NCI-H774 (cell line): ENCODE measurements around the gene RBCK1.
"Not testable (repeated sequence)": the region's sequence is repeated elsewhere in the genome, so short reads cannot be mapped to it uniquely, and the experiment has no call there.

Source experiments
- DNase-seq: peaks from one replicate; lab custom pipeline; 2025; lab: John Stamatoyannopoulos, UW

The RBCK1 gene

GRCh38 chr20:437787-438486, 29.8 kb downstream of the RBCK1 start:
- no peak for DNase-seq

GRCh38 chr20:438571-439469, 30.7 kb downstream of the RBCK1 start:
- DNase-seq, result no peak

GRCh38 chr20:440148-440547, 32.0 kb downstream of the RBCK1 start:
- DNase-seq, result no peak

DNA sequence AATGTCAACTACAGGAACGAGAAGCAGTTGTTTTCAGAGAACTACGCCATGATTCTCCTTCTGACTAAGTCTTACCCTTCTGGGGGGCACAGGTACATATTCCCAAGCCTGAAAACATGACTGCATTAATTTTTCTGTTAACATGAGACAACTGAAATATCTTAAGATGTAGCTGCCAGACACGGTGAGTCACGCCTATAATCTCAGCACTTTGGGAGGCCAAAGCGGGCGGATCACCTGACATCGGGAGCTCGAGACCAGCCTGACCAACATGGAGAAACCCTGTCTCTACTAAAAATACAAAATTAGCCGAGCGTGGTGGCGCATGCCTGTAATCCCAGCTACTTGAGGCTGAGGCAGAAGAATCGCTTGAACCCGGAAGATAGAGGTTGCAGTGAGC, 32.5 kb downstream of the RBCK1 start:
- DNase-seq, result no peak

GRCh38 chr20:443223-443775, 35.2 kb downstream of the RBCK1 start:
- DNase-seq, result no peak

GRCh38 chr20:444117-444516, 36.0 kb downstream of the RBCK1 start:
- DNase-seq, result no peak

- DNase-seq, result no peak
Measured at GRCh38 chr20:444862-445426, 36.8 kb downstream of the RBCK1 start.

DNA sequence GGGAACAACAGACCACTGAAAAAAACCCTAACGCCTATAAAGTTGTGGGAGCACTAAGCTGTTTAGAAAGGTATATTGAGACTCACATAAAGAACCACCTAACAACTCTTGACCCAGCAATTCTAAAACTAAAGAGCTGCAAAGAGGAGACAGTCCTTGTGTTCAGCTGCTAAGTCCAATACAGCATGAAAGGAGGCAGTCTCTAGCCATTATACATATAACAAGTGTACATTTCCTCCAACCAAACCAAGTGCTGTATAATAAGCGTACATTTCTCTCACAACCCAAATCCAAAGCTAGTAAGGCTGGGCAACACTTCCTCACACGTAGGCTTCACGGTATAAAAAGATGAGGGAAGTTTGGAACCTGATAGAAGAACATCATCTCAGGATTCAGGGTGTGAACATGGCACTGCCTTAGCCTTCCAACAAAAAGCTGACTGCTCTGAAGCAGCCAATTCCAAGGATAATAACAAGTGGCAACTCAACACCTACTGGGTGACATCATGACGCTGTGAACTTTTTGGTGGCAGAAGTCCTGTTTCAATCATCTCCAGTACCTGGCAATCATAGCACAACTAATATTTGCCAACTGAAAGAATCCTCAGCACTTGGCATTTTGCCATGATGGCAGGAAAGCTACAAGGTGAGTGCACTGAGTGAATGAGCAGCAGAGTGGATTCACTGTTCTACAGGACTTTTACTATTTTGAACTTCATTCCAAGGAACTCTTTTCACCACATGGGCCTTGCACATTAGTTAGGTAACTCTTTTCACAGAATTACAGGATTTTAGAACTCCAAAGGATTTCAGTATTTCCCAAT, 37.6 kb downstream of the RBCK1 start:
- no peak for DNase-seq

DNA sequence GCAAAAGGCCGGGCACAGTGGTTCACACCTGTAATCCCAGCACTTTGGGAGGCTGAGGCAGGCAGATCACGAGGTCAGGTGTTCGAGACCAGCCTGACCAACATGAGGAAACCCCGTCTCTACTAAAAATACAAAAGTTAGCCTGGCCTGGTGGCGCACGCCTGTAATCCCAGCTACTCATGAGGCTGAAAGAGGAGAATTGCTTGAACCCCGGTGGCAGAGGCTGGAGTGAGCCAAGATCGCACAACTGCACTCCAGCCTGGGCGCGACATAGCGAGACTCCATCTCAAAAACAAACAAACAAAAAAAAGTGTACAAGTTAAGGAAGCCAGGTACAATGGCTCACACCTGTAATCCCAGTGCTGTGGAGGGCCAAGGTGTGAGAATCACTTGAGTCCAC, 43.9 kb downstream of the RBCK1 start:
- not testable (repeated sequence) for DNase-seq

DNA sequence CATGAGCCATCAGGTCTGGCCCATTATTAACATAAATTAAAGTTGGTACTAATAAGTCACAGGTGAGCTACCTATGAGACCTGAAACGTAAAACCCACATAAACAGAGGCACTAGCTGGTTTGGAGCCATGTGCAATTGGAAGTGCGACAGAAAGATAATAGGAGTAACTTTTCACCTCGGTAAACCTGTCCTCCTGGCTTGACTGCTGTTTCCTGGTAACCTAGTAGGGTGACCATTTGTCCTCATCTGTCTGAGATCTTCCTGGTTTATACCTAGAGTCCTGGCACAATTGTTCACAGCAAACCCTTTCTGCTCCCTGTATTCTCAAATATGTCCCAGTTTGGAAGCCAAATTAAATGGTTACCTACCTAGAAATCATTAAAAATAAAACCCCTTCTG, 46.9 kb downstream of the RBCK1 start:
- no peak for DNase-seq

DNA sequence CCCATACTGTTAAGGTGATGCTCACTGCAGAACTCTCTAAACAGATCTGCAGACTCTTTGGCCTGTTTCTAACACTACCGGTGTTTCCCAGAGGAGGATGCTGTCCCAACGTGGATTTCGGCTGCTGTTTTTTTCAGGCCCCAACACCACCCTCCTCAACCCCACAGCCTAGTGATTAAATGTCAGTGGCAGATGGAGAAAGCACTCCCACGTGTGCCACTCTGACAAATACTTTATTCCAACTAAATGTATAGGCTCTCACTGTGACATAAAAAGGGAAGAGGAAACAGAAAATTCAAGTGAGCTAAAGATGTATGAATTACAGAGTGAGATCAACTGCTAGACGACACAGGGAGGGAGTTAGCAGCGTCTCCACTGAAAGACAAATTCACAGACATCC, 50.7 kb downstream of the RBCK1 start:
- DNase-seq, result no peak

DNA sequence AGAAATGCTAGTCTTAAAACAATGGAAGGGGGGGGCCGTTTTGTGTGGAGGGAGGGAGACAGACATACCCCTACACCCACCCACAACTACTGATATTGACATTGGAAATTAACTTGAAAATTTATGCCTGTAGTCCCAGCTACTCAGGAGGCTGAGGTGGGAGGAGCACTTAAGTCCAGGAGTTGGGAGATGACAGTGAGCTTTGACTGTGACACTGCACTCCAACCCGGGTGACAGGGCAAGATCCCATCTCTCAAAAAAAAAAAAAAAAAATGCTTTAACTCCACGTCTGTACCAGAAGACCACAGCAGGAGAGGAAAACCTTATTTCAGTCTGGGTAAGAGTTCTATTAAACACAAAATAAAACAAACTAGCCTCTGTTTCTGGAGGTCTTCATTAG, 52.1 kb downstream of the RBCK1 start:
- no peak for DNase-seq

GRCh38 chr20:460707-461106, 52.6 kb downstream of the RBCK1 start:
- no peak for DNase-seq

DNA sequence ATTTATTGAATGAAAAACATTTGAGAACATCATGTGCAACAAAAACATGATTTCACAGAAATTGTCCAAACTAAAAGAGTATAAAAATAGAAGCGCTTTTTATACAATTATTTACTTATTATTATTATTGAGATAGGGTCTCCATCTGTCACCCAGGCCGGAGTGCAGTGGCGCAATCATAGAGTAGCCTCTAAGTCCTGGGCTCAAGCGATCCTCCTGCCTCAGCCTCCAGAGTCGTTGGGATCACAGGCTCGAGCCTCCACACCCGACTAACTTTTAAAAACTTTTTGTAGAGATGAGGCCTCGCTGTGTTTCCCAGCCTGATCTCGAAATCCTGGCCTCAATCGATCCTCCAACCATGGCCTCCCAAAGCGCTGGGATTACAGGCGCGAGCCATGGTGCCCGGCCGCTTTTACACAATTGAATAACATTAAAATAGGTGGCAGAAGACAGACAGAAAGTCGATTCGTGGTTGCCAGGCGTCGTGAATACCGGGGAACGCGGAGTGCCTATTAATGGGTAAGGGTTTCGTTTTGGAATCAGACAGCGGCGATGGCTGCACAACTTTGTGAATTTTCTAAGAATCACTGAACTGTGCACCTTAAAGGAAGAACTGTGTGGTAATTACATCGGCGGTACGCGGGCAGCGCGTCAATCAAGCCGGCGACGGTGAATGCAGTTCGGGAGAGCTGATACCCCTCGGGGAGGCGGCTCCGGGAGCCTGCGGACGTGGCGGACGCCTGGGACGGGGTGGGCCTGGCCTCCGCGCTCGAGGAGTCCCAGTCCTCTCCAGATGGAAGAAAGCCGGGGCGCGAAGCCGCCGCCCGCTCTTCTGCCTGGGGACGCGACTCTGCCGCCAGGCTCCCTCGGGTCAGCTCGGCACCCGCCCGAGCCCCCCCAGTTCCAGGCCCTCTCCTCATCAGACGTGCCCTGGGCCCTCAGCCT, 53.4 kb downstream of the RBCK1 start:
- DNase-seq, result no peak

DNA sequence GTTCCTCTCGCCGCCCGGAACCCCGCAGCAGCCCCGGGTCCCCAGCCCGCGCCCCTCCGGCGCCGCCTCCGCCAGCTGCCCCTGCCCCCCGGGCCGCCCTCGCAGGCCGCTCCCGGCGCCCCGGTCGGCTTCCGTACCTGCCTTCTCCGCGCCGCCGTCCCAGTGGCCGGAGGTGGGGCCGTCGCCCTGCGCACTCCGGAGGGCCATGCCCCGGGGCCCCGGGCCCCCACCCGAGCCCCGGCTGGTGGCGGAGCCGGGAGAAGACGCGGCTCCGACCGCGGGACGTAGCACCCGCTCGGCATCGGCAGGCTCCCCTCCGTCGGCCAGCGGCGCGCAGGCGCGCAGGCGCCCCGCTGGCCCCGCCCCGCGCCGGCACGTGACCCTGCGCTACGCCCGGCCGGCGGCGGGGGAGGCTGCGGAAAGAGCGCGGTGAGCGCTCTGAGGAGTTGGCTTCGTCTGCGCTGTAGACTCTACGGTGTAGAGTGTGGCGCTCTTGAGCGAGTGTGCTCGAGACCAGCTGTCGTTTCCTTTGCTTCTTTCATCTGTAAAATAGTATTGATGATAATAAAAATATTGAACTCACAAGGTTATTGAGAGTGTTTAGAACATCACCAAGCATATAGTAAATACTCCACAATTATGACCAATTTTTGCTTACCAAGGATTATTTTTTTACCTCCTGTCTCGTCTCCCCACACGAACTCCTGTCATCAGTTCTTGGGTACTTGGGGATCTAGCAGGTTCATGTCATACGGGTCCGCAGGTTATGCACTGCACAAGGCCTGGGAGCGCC, 54.3 kb downstream of the RBCK1 start, which contains the start of gene TBC1D20:
Gene TBC1D20 (minus strand): TSS at position 335 of the 793 bp plus-strand sequence. CDS start 128 bp downstream, at position 207.
- DNase-seq, result peak; percentile 86

GRCh38 chr20:467755-468154, 59.7 kb downstream of the RBCK1 start:
- no peak for DNase-seq

GRCh38 chr20:469746-470490, 61.8 kb downstream of the RBCK1 start:
- no peak for DNase-seq

- DNase-seq, result no peak
Measured at GRCh38 chr20:472137-472846, 64.2 kb downstream of the RBCK1 start.
